ENCODE results near the gene TMEM163.

TMEM163 gene

GRCh38 chr2:134677856-134678756 is 40.7 kb downstream of the TMEM163 start:
- H3K4me1 ChIP-seq (ENCODE audit: control insufficient read depth, insufficient read depth, low read length): no peaks in the 10 kb centered on the region
- H3K36me3 ChIP-seq (ENCODE audit: control insufficient read depth in 2 of 2, insufficient read depth in 2 of 2, low read length in 2 of 2): no peaks in the 10 kb centered on the region
- H3K9me3 ChIP-seq (ENCODE audit: control insufficient read depth in 2 of 2, low read length in 2 of 2): no peaks in the 10 kb centered on the region
- H3K4me3 ChIP-seq (ENCODE audit: low read length in 2 of 2): no peak overlapping the region
- H3K27me3 ChIP-seq (ENCODE audit: control insufficient read depth in 1 of 2, insufficient read depth in 2 of 2, low read length in 2 of 2): no peaks in the 10 kb centered on the region
- H3K27ac ChIP-seq (ENCODE audit: low read length): no peak overlapping the region
- H3K9ac ChIP-seq (ENCODE audit: low read length in 2 of 2): no peak overlapping the region

GRCh38 chr2:134676960-134677359 is 41.8 kb downstream of the TMEM163 start:
- H3K36me3 ChIP-seq (ENCODE audit: control insufficient read depth in 2 of 2, insufficient read depth in 2 of 2, low read length in 2 of 2): no peaks in the 10 kb centered on the region
- no peak overlapping the region for H3K9ac ChIP-seq (ENCODE audit: low read length in 2 of 2)
- H3K4me1 ChIP-seq (ENCODE audit: control insufficient read depth, insufficient read depth, low read length): no peaks in the 10 kb centered on the region
- H3K9me3 ChIP-seq (ENCODE audit: control insufficient read depth in 2 of 2, low read length in 2 of 2): no peaks in the 10 kb centered on the region
- no peaks in the 10 kb centered on the region for H3K27me3 ChIP-seq (ENCODE audit: control insufficient read depth in 1 of 2, insufficient read depth in 2 of 2, low read length in 2 of 2)
- no peak overlapping the region for H3K4me3 ChIP-seq (ENCODE audit: low read length in 2 of 2)
- H3K27ac ChIP-seq (ENCODE audit: low read length): no peak overlapping the region

- Histone ChIP-seq H3K36me3 (ENCODE audit: control insufficient read depth in 2 of 2, insufficient read depth in 2 of 2, low read length in 2 of 2) (no peaks in the 10 kb centered on the region), H3K4me3 (ENCODE audit: low read length in 2 of 2) (no peak overlapping the region), H3K27me3 (ENCODE audit: control insufficient read depth in 1 of 2, insufficient read depth in 2 of 2, low read length in 2 of 2) (no peaks in the 10 kb centered on the region), H3K9ac (ENCODE audit: low read length in 2 of 2) (no peak overlapping the region), H3K9me3 (ENCODE audit: control insufficient read depth in 2 of 2, low read length in 2 of 2) (no peaks in the 10 kb centered on the region), H3K27ac (ENCODE audit: low read length) (no peak overlapping the region), H3K4me1 (ENCODE audit: control insufficient read depth, insufficient read depth, low read length) (peaks cover 4% of the 10 kb centered on the region)
These were observed 43.5 kb downstream of the TMEM163 start for GRCh38 chr2:134675314-134675713.

- H3K9me3 ChIP-seq (ENCODE audit: control insufficient read depth in 2 of 2, low read length in 2 of 2): no peaks in the 10 kb centered on the region
- no peaks in the 10 kb centered on the region for H3K27me3 ChIP-seq (ENCODE audit: control insufficient read depth in 1 of 2, insufficient read depth in 2 of 2, low read length in 2 of 2)
- H3K9ac ChIP-seq (ENCODE audit: low read length in 2 of 2): no peak overlapping the region
- H3K36me3 ChIP-seq (ENCODE audit: control insufficient read depth in 2 of 2, insufficient read depth in 2 of 2, low read length in 2 of 2): no peaks in the 10 kb centered on the region
- H3K4me1 ChIP-seq (ENCODE audit: control insufficient read depth, insufficient read depth, low read length): peaks cover 4% of the 10 kb centered on the region
- H3K4me3 ChIP-seq (ENCODE audit: low read length in 2 of 2): no peak overlapping the region
- H3K27ac ChIP-seq (ENCODE audit: low read length): no peak overlapping the region
These were observed 44.1 kb downstream of the TMEM163 start for GRCh38 chr2:134674687-134675086.

- no peaks in the 10 kb centered on the region for H3K36me3 ChIP-seq (ENCODE audit: control insufficient read depth in 2 of 2, insufficient read depth in 2 of 2, low read length in 2 of 2)
- no peak overlapping the region for H3K4me3 ChIP-seq (ENCODE audit: low read length in 2 of 2)
- peaks cover 4% of the 10 kb centered on the region for H3K4me1 ChIP-seq (ENCODE audit: control insufficient read depth, insufficient read depth, low read length)
- H3K9me3 ChIP-seq (ENCODE audit: control insufficient read depth in 2 of 2, low read length in 2 of 2): no peaks in the 10 kb centered on the region
- H3K27ac ChIP-seq (ENCODE audit: low read length): no peak overlapping the region
- no peak overlapping the region for H3K9ac ChIP-seq (ENCODE audit: low read length in 2 of 2)
- H3K27me3 ChIP-seq (ENCODE audit: control insufficient read depth in 1 of 2, insufficient read depth in 2 of 2, low read length in 2 of 2): no peaks in the 10 kb centered on the region
These were observed 47.3 kb downstream of the TMEM163 start for GRCh38 chr2:134671513-134671912.

- Histone ChIP-seq H3K27ac (ENCODE audit: low read length) (no peak overlapping the region), H3K9me3 (ENCODE audit: control insufficient read depth in 2 of 2, low read length in 2 of 2) (no peaks in the 10 kb centered on the region), H3K4me3 (ENCODE audit: low read length in 2 of 2) (peak overlapping the region in 1 of 2 donors; percentile 29), H3K4me1 (ENCODE audit: control insufficient read depth, insufficient read depth, low read length) (peaks cover 4% of the 10 kb centered on the region), H3K36me3 (ENCODE audit: control insufficient read depth in 2 of 2, insufficient read depth in 2 of 2, low read length in 2 of 2) (no peaks in the 10 kb centered on the region), H3K9ac (ENCODE audit: low read length in 2 of 2) (no peak overlapping the region), H3K27me3 (ENCODE audit: control insufficient read depth in 1 of 2, insufficient read depth in 2 of 2, low read length in 2 of 2) (no peaks in the 10 kb centered on the region)
These were observed 47.8 kb downstream of the TMEM163 start for GRCh38 chr2:134670955-134671354.

GRCh38 chr2:134669731-134670669 is 48.8 kb downstream of the TMEM163 start:
- Histone ChIP-seq H3K9me3 (ENCODE audit: control insufficient read depth in 2 of 2, low read length in 2 of 2) (no peaks in the 10 kb centered on the region), H3K9ac (ENCODE audit: low read length in 2 of 2) (no peak overlapping the region), H3K27me3 (ENCODE audit: control insufficient read depth in 1 of 2, insufficient read depth in 2 of 2, low read length in 2 of 2) (no peaks in the 10 kb centered on the region), H3K27ac (ENCODE audit: low read length) (no peak overlapping the region), H3K4me3 (ENCODE audit: low read length in 2 of 2) (no peak overlapping the region), H3K36me3 (ENCODE audit: control insufficient read depth in 2 of 2, insufficient read depth in 2 of 2, low read length in 2 of 2) (no peaks in the 10 kb centered on the region), H3K4me1 (ENCODE audit: control insufficient read depth, insufficient read depth, low read length) (peaks cover 4% of the 10 kb centered on the region)

GRCh38 chr2:134668821-134669220 is 50.0 kb downstream of the TMEM163 start:
- Histone ChIP-seq H3K27ac (ENCODE audit: low read length) (no peak overlapping the region), H3K27me3 (ENCODE audit: control insufficient read depth in 1 of 2, insufficient read depth in 2 of 2, low read length in 2 of 2) (peaks cover 0 to 2% of the 10 kb centered on the region in 2 donors), H3K9ac (ENCODE audit: low read length in 2 of 2) (no peak overlapping the region), H3K36me3 (ENCODE audit: control insufficient read depth in 2 of 2, insufficient read depth in 2 of 2, low read length in 2 of 2) (no peaks in the 10 kb centered on the region), H3K9me3 (ENCODE audit: control insufficient read depth in 2 of 2, low read length in 2 of 2) (no peaks in the 10 kb centered on the region), H3K4me1 (ENCODE audit: control insufficient read depth, insufficient read depth, low read length) (peaks cover 4% of the 10 kb centered on the region), H3K4me3 (ENCODE audit: low read length in 2 of 2) (no peak overlapping the region)

GRCh38 chr2:134667541-134667940 is 51.3 kb downstream of the TMEM163 start:
- Histone ChIP-seq H3K4me1 (ENCODE audit: control insufficient read depth, insufficient read depth, low read length) (peaks cover 4% of the 10 kb centered on the region), H3K27me3 (ENCODE audit: control insufficient read depth in 1 of 2, insufficient read depth in 2 of 2, low read length in 2 of 2) (peaks cover 0 to 2% of the 10 kb centered on the region in 2 donors), H3K9me3 (ENCODE audit: control insufficient read depth in 2 of 2, low read length in 2 of 2) (no peaks in the 10 kb centered on the region), H3K36me3 (ENCODE audit: control insufficient read depth in 2 of 2, insufficient read depth in 2 of 2, low read length in 2 of 2) (no peaks in the 10 kb centered on the region), H3K4me3 (ENCODE audit: low read length in 2 of 2) (no peak overlapping the region), H3K9ac (ENCODE audit: low read length in 2 of 2) (no peak overlapping the region), H3K27ac (ENCODE audit: low read length) (no peak overlapping the region)

GRCh38 chr2:134667081-134667480 is 51.7 kb downstream of the TMEM163 start:
- Histone ChIP-seq H3K9me3 (ENCODE audit: control insufficient read depth in 2 of 2, low read length in 2 of 2) (no peaks in the 10 kb centered on the region), H3K27ac (ENCODE audit: low read length) (no peak overlapping the region), H3K36me3 (ENCODE audit: control insufficient read depth in 2 of 2, insufficient read depth in 2 of 2, low read length in 2 of 2) (no peaks in the 10 kb centered on the region), H3K9ac (ENCODE audit: low read length in 2 of 2) (no peak overlapping the region), H3K4me3 (ENCODE audit: low read length in 2 of 2) (no peak overlapping the region), H3K27me3 (ENCODE audit: control insufficient read depth in 1 of 2, insufficient read depth in 2 of 2, low read length in 2 of 2) (peaks cover 0 to 2% of the 10 kb centered on the region in 2 donors), H3K4me1 (ENCODE audit: control insufficient read depth, insufficient read depth, low read length) (peaks cover 4% of the 10 kb centered on the region)
